HG03196 (cell line): ENCODE results near the gene UNC13A.
A peak's percentile ranks its signal among the peaks of the same experiment; 100 is the strongest.
"Not testable (repeated sequence)": the region's sequence is repeated elsewhere in the genome, so short reads cannot be mapped to it uniquely, and the experiment has no call there.

Source experiments
- ATAC-seq: cut with Tn5 transposase; IDR thresholded peaks from one replicate; pipeline ENCODE4 v1.9.1; 2021; ENCODE audit not compliant: unreplicated experiment

UNC13A gene

GRCh38 chr19:17606590-17607185 is 81.5 kb downstream of the UNC13A start:
- no peak for ATAC-seq

- ATAC-seq: peak; percentile 50
These were observed 82.2 kb downstream of the UNC13A start for GRCh38 chr19:17605761-17606589.

DNA sequence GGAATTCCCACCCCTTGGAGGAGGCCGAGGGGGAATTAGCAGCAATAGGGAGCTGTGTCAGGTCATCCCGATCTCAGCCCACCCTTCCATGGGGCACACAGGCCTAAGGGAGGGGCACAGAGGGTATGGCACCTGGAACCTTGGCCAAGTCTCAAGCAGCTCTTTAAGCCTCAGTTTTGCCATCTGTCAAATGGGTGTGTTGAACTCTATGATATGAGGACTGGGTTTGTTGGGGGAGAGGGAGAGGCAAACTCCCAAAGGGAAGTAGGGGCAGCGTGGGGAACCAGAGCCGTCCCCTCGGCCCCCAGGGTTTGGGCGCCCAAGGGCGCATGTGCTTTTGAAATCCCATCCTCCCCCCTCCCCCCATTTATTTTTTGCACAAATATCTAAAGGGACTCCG is 83.0 kb downstream of the UNC13A start:
- no peak for ATAC-seq

DNA sequence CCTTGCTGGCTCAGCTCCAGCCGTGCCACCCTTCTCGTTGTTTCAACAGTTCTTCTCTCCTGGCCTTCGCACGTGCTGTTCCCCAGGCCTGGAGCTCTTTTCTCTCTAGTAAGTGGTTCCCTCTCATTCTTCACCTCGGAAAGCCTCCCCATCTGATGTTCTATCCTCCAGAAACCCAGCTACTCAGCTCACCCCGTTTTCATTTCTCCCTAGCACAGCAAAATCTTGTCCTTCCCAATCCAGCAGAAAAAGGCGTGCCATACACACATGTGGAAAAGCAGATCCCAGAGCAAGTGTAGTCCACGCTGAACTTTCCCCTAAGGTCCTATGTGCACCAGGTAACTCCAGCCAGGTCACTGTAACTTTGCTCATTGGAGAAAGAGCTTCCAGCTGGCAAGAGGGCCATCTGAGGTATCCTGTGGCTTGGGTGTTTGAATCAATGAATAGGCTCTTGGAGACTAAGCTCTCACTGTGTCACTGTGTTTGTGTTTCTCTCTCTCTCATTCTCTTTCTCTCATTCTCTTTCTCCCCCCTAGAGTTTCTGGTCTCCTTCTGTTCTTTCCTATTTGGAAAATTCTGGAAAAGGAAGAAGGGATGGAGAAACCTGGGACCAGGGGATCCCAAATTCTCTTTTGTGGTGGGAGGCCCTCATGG is 83.7 kb downstream of the UNC13A start:
- ATAC-seq: no peak

- ATAC-seq: no peak
These were observed 85.2 kb downstream of the UNC13A start for GRCh38 chr19:17602872-17603510.

DNA sequence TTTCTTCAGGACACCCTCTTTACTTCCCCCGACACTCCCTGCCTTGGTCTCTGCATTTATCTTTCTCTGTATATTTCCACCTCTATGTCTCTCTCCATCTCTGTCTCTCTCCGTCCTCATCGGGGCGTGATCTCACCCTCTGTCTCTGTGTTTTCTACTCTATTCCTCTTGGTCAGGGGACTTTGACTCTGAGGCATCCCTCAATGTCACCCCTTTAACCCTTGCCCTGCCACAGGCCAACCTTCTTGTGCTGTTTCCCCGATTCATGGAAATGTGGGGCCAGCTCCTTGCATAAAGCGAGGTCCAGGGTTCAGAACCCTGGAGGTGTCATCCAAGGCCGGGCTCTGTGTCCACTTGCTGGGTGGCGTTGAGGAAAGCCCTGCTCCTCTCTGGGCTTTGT is 85.9 kb downstream of the UNC13A start:
- ATAC-seq: no peak

- no peak for ATAC-seq
These were observed 86.5 kb downstream of the UNC13A start for GRCh38 chr19:17601683-17602082.

- no peak for ATAC-seq
These were observed 88.4 kb downstream of the UNC13A start for GRCh38 chr19:17599780-17600179.

GRCh38 chr19:17598953-17599352 is 89.2 kb downstream of the UNC13A start:
- no peak for ATAC-seq

DNA sequence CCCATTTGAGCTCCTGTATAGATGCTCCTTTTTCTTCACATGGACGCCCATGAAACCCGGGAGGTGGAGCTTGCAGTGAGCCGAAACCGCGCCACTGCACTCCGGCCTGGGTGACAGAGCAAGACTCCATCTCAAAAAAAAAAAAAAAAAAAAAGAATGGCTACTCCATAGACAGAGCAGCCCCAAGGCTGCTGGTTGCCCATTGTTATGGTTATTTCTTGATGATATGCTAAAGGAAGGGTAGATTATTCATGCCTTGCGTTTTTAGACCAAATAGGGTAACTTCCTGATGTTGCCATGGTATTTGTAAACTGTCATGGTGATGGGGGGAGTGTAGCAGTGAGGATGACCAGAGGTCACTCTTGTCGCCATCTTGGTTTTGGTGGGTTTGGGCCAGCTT is 90.1 kb downstream of the UNC13A start:
- ATAC-seq: not testable (repeated sequence)

- not testable (repeated sequence) for ATAC-seq
These were observed 93.9 kb downstream of the UNC13A start for GRCh38 chr19:17594296-17594695.

GRCh38 chr19:17590866-17591265 is 97.3 kb downstream of the UNC13A start:
- ATAC-seq: no peak

DNA sequence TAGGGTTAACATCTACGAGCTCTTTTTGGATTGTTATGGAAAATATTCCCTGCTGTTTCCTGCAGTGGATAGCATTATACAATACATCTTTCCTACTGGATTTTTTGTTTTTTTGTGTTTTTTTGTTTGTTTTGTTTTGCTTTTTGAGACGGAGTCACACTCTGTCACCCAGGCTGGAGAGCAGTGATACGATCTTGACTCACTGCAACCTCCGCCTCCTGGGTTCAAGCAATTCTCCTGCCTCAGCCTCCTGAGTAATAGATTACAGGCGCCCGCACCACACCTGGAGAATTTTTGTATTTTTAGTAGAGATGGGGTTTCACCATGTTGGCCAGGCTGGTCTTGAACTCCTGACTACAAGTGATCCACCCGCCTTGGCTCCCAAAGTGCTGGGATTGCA is 102.8 kb downstream of the UNC13A start:
- not testable (repeated sequence) for ATAC-seq

GRCh38 chr19:17584132-17584531 is 104.0 kb downstream of the UNC13A start:
- ATAC-seq: no peak

GRCh38 chr19:17582613-17583012 is 105.5 kb downstream of the UNC13A start:
- no peak for ATAC-seq

GRCh38 chr19:17581211-17581874 is 106.8 kb downstream of the UNC13A start:
- no peak for ATAC-seq

- ATAC-seq: no peak
These were observed 107.5 kb downstream of the UNC13A start for GRCh38 chr19:17580470-17581144.

- no peak for ATAC-seq
These were observed 108.4 kb downstream of the UNC13A start for GRCh38 chr19:17579661-17580244.

DNA sequence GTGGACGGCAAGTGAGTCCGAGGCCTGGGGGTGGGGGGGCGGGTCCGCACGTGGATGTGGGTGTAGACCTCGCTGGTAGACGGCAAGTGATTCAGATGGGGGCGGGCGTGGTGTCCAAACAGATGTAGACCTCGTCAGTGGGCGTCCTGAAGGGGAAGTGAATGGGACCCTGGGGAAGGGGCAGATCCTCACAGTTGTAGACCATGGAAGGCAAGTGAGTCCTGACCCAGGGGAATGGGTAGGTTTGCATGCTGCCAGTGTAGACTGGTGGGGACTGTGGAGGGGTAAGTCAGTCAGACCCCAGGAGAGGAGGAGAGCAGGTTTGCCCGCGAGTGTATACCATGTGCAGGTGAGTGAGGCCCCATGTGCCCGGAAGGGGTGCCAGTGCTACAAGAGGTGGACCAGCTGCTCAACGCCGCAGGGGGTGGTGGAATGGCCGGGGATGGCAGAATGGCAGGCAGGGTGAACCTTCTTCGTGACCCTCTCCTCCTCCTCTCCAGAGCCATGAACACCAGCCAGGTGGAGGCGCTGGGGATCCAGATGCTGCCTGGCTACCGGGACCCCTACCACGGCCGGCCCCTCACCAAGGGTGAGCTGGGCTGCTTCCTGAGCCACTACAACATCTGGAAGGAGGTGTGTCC is 110.6 kb downstream of the UNC13A start:
- no peak for ATAC-seq
